Trophoblast cell (in vitro differentiated cells and primary cell): ENCODE results near the gene NCL.
"Not testable (repeated sequence)": the region's sequence is repeated elsewhere in the genome, so short reads cannot be mapped to it uniquely, and the experiment has no call there.

Experiments
- DNase-seq, 2 donors: peaks; one replicate each; pipeline ENCODE4 v3.0.0-alpha.2; 2016
- H2AFZ ChIP-seq: 2 replicates; pipeline ENCODE4 v1.6.1; 2013; ENCODE audit warnings: low read length, moderate library complexity, mild to moderate bottlenecking; ENCODE audit not compliant: insufficient read depth, poor library complexity
- H2AK5ac ChIP-seq: 2 replicates; pipeline ENCODE4 v1.6.1; 2013; ENCODE audit warnings: mild to moderate bottlenecking, low read length
- H2BK120ac ChIP-seq: 2 replicates; pipeline ENCODE4 v1.6.1; 2013; ENCODE audit warnings: low read length, mild to moderate bottlenecking, moderate library complexity; ENCODE audit not compliant: insufficient read depth, poor library complexity
- H2BK12ac ChIP-seq: 2 replicates; pipeline ENCODE4 v1.6.1; 2013; ENCODE audit warnings: mild to moderate bottlenecking, low read length, moderate library complexity
- H2BK5ac ChIP-seq: 2 replicates; pipeline ENCODE4 v1.6.1; 2013; ENCODE audit warnings: low read length, low read depth, moderate library complexity, mild to moderate bottlenecking; ENCODE audit not compliant: poor library complexity
- H3K14ac ChIP-seq: 2 replicates; pipeline ENCODE4 v1.6.1; 2013; ENCODE audit warnings: mild to moderate bottlenecking, low read length
- H3K18ac ChIP-seq: 2 replicates; pipeline ENCODE4 v1.6.1; 2013; ENCODE audit warnings: mild to moderate bottlenecking, low read length
- H3K23ac ChIP-seq: 2 replicates; pipeline ENCODE4 v1.6.1; 2013; ENCODE audit warnings: low read length
- H3K27ac ChIP-seq: 2 replicates; pipeline ENCODE4 v1.5.1; 2013; ENCODE audit warnings: low read depth, mild to moderate bottlenecking, inconsistent platforms, low read length, moderate library complexity
- H3K27me3 ChIP-seq: 2 replicates; pipeline ENCODE4 v1.6.1; 2013; ENCODE audit warnings: inconsistent platforms, mild to moderate bottlenecking, low read length, moderate library complexity; ENCODE audit not compliant: insufficient read depth
- H3K36me3 ChIP-seq, 2 experiments: 1 replicate in 1 of 2; 2 replicates in 1 of 2; pipeline ENCODE4 v1.6.1; 2013; ENCODE audit warnings: low read length in 2 of 2, mild to moderate bottlenecking in 2 of 2, moderate library complexity in 1 of 2; ENCODE audit not compliant: insufficient read depth in 2 of 2, control insufficient read depth in 1 of 2
- H3K4ac ChIP-seq: 2 replicates; pipeline ENCODE4 v1.6.1; 2013; ENCODE audit warnings: low read depth, mild to moderate bottlenecking, low read length, moderate library complexity
- H3K4me1 ChIP-seq, 2 experiments: 1 replicate in 1 of 2; 2 replicates in 1 of 2; pipeline ENCODE4 v1.6.1; 2013; ENCODE audit warnings: low read length in 2 of 2, mild to moderate bottlenecking in 2 of 2, moderate library complexity in 1 of 2; ENCODE audit not compliant: insufficient read depth in 2 of 2, control insufficient read depth in 1 of 2
- H3K4me2 ChIP-seq: 2 replicates; pipeline ENCODE4 v1.6.1; 2013; ENCODE audit warnings: inconsistent platforms, mild to moderate bottlenecking, low read length, moderate library complexity
- H3K4me3 ChIP-seq: 2 replicates; pipeline ENCODE4 v1.5.1; 2013; ENCODE audit warnings: mild to moderate bottlenecking, low read depth, low read length, inconsistent platforms
- H3K79me1 ChIP-seq: one replicate; pipeline ENCODE4 v1.6.1; 2013; ENCODE audit warnings: low read length
- H3K79me2 ChIP-seq: 2 replicates; pipeline ENCODE4 v1.6.1; 2013; ENCODE audit warnings: low read length, mild to moderate bottlenecking; ENCODE audit not compliant: control insufficient read depth, insufficient read depth, poor library complexity
- H3K9ac ChIP-seq: 2 replicates; pipeline ENCODE4 v1.6.1; 2013; ENCODE audit warnings: mild to moderate bottlenecking, low read length
- H3K9me3 ChIP-seq: 2 replicates; pipeline ENCODE4 v1.6.1; 2013; ENCODE audit warnings: low read depth, mild to moderate bottlenecking, control low read depth, inconsistent platforms, low read length; ENCODE audit not compliant: insufficient read depth
- H4K12ac ChIP-seq: 2 replicates; pipeline ENCODE4 v1.6.1; 2013; ENCODE audit warnings: low read depth, mild to moderate bottlenecking, low read length, moderate library complexity
- H4K8ac ChIP-seq: 2 replicates; pipeline ENCODE4 v1.6.1; 2013; ENCODE audit warnings: low read depth, mild to moderate bottlenecking, low read length, moderate library complexity
- H4K91ac ChIP-seq: one replicate; pipeline ENCODE4 v1.6.1; 2013; ENCODE audit warnings: low read depth, mild to moderate bottlenecking, low read length, moderate library complexity
- WGBS: extraction: QIAGEN DNeasy Blood & Tissue Kit; methylation state at CpG from one replicate; pipeline ENCODE4 v1.1.7; 2013; ENCODE audit warnings: missing lambda C conversion rate; ENCODE audit not compliant: insufficient read length, insufficient coverage; ENCODE audit errors: extremely low coverage; 5-methylcytosine and 5-hydroxymethylcytosine counted together

NCL gene

DNA sequence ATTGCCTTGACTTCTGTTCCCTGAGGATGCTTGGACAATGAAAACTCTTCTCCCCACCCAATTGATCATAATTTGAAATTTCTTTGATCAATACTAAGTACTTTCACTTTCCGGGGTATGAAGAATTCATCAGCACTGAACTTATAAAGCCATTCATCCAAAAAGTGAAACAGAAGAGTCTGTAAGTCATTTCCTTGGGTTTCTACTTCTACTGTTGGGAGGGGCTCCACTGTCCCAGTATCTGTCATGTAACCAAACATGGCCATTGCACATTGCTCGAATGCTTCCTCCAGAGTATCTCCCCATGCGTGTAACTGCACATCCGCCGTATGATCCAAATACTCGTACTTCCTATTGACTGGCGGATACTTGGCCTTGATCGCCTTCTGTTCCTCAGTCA is 30.3 kb downstream of the NCL start:
- DNase-seq: no peak
- Histone ChIP-seq H3K4me2 (no peak overlapping the region), H2BK5ac (no peak overlapping the region), H3K36me3 (no peaks in the 10 kb centered on the region), H2BK12ac (no peak overlapping the region), H3K9me3 (peaks cover 2% of the 10 kb centered on the region), H4K12ac (no peak overlapping the region), H3K4ac (no peak overlapping the region), H4K91ac (no peak overlapping the region), H3K14ac (no peak overlapping the region), H3K79me2 (no peaks in the 10 kb centered on the region), H3K4me3 (no peak overlapping the region), H3K4me1 (no peaks in the 10 kb centered on the region), H4K8ac (no peak overlapping the region), H3K18ac (no peak overlapping the region), H2AFZ (no peak overlapping the region), H3K23ac (no peak overlapping the region), H3K79me1 (no peaks in the 10 kb centered on the region), H3K27me3 (no peaks in the 10 kb centered on the region), H2BK120ac (no peak overlapping the region), H3K27ac (no peak overlapping the region), H3K9ac (no peak overlapping the region), H2AK5ac (no peak overlapping the region)
- no CpG with 5 or more reads among the region's 8 CpGs for WGBS

DNA sequence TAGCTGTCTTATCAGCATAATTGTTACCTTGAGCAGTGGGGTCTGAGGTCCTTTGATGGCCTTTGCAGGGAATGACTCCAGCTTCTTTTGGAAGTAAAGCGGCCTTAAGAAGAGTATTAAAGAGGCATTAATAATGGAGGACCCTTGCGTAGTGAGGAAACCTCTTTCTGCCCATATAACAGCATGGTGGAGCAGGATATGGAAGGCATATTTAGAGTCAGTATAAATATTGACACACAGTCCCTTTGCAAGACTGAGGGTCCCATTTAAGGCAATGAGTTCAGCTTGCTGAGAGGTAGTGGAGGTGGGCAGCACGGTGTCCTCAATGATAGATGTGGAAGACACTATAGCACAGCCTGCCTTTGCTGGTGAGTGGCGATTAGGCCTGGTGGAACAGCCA is 32.7 kb downstream of the NCL start:
- Histone ChIP-seq H3K79me2 (no peaks in the 10 kb centered on the region), H3K27me3 (no peaks in the 10 kb centered on the region), H3K14ac (no peak overlapping the region), H2BK120ac (no peak overlapping the region), H3K23ac (no peak overlapping the region), H2BK12ac (no peak overlapping the region), H2BK5ac (no peak overlapping the region), H4K91ac (no peak overlapping the region), H2AK5ac (no peak overlapping the region), H3K9ac (no peak overlapping the region), H4K8ac (no peak overlapping the region), H3K4me2 (no peak overlapping the region), H3K18ac (no peak overlapping the region), H3K36me3 (no peaks in the 10 kb centered on the region), H3K79me1 (no peaks in the 10 kb centered on the region), H2AFZ (no peak overlapping the region), H3K4ac (no peak overlapping the region), H3K4me1 (no peaks in the 10 kb centered on the region), H3K27ac (no peak overlapping the region), H4K12ac (no peak overlapping the region), H3K4me3 (no peak overlapping the region), H3K9me3 (peaks cover 2% of the 10 kb centered on the region)
- DNase-seq: no peak
- no CpG with 5 or more reads among the region's 4 CpGs for WGBS

DNA sequence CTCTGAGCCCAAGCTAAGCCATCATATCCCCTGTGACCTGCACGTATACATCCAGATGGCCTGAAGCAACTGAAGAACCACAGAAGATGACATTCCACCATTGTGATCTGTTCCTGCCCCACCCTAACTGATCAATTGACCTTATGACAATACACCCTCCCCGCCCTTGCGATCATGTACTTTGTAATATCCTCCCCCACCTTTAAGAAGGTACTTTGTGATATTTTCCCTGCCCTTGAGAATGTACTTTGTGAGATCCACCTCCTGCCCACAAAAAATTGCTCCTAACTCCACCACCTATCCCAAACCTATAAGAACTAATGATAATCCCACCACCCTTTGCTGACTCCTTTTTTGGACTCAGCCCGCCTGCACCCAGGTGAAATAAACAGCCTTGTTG is 33.8 kb downstream of the NCL start:
- not testable (repeated sequence) for H2BK5ac ChIP-seq, DNase-seq, H3K27ac ChIP-seq, H3K18ac ChIP-seq, H3K4me1 ChIP-seq, H3K4me2 ChIP-seq, H3K9me3 ChIP-seq, H4K8ac ChIP-seq, H3K9ac ChIP-seq, H3K36me3 ChIP-seq, H3K14ac ChIP-seq, H3K23ac ChIP-seq, H2AK5ac ChIP-seq, H2AFZ ChIP-seq, H3K4me3 ChIP-seq, H4K12ac ChIP-seq, H2BK12ac ChIP-seq, H3K4ac ChIP-seq, H3K27me3 ChIP-seq, H2BK120ac ChIP-seq, H4K91ac ChIP-seq, H3K79me1 ChIP-seq, H3K79me2 ChIP-seq
- WGBS: no CpG with 5 or more reads among the region's 4 CpGs

DNA sequence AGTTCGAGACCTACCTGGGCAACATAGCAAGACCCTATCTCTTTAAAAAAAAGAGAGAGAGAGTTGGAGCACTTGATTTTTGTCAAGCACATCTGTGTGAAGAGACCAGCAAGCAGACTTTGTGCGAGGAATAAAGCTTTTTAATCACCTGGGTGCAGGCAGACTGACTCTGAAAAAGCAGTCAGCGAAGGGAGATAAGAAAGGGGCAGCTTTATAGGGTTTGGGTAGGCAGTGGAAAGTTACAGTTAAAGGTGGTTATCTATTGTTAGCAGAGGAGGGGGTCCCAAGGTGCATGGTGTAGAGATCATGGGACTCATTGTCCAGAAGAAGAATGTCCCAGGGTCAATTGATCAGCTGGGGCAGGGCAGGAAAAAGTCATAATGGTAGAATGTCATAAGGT is 34.4 kb downstream of the NCL start:
- Histone ChIP-seq H4K91ac (no peak overlapping the region), H2BK120ac (no peak overlapping the region), H3K9ac (no peak overlapping the region), H3K79me2 (no peaks in the 10 kb centered on the region), H2AFZ (no peak overlapping the region), H3K4me3 (no peak overlapping the region), H3K4me2 (no peak overlapping the region), H3K27me3 (no peaks in the 10 kb centered on the region), H3K27ac (no peak overlapping the region), H3K9me3 (peaks cover 2% of the 10 kb centered on the region), H3K79me1 (no peaks in the 10 kb centered on the region), H2BK12ac (no peak overlapping the region), H3K18ac (no peak overlapping the region), H3K4me1 (peaks cover 7 to 10% of the 10 kb centered on the region in 2 experiments), H3K23ac (no peak overlapping the region), H3K4ac (no peak overlapping the region), H3K36me3 (no peaks in the 10 kb centered on the region), H4K8ac (no peak overlapping the region), H2AK5ac (no peak overlapping the region), H4K12ac (no peak overlapping the region), H3K14ac (no peak overlapping the region), H2BK5ac (no peak overlapping the region)
- no peak for DNase-seq
- no CpG with 5 or more reads among the region's 3 CpGs for WGBS
